Stimulated activated effector memory CD8-positive, alpha-beta T cell treated with anti-CD3 and anti-CD28 coated beads, Interleukin-12 subunit alpha, Interleukin-12 subunit beta, amount 100 ng/mL, for 72 hours (primary cell): ENCODE results near the gene GCSH.
A peak's percentile ranks its signal among the peaks of the same experiment; 100 is the strongest.
"Not testable (repeated sequence)": the region's sequence is repeated elsewhere in the genome, so short reads cannot be mapped to it uniquely, and the experiment has no call there.

Experiments used
- ATAC-seq: fragments of 150-1000 bp; cut with Tn5 transposase; 2 replicates; pipeline ENCODE4 v1.10.0; 2021
- DNase-seq, 2 donors: peaks; one replicate each; pipeline ENCODE4 v3.0.0; 2021 to 2022; ENCODE audit warnings: low spot score in 2 of 2
- H3K27ac Mint-ChIP-seq: one replicate; pipeline ENCODE4 v1.8.0; 2022; ENCODE audit warnings: mild to moderate bottlenecking, mixed read lengths
- H3K36me3 Mint-ChIP-seq: one replicate; pipeline ENCODE4 v1.8.0; 2022; ENCODE audit warnings: mild to moderate bottlenecking, mixed read lengths
- H3K4me1 Mint-ChIP-seq: one replicate; pipeline ENCODE4 v1.8.0; 2022; ENCODE audit warnings: mixed read lengths
- H3K4me3 Mint-ChIP-seq: one replicate; pipeline ENCODE4 v1.8.0; 2022; ENCODE audit warnings: mild to moderate bottlenecking, mixed read lengths
- H3K9me3 Mint-ChIP-seq: one replicate; pipeline ENCODE4 v1.8.0; 2022; ENCODE audit warnings: mixed read lengths

The GCSH gene

DNA sequence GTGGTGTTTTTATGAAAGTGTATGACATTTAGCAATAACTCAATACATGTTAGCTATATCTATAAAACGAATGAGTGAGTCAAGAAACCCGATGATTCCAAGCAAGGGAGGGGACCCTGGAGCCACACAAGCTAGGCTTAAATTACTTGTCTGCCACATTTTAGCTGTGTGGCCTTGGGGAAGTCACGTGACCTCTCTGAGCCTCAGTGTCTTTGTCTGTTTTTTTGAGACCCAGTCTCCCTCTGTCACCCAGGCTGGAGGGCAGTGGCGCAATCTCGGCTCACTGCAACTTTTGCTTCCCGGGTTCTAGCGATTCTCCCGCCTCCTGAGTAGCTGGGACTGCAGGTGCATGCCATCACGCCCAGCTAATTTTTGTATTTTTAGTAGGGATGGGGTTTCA is 20.1 kb upstream of the GCSH start:
- Mint-ChIP-seq H3K9me3 (no peaks in the 10 kb centered on the region), H3K27ac (no peak overlapping the region), H3K4me1 (no peaks in the 10 kb centered on the region), H3K36me3 (no peaks in the 10 kb centered on the region), H3K4me3 (no peak overlapping the region)
- DNase-seq (no peak), ATAC-seq (no peak)

DNA sequence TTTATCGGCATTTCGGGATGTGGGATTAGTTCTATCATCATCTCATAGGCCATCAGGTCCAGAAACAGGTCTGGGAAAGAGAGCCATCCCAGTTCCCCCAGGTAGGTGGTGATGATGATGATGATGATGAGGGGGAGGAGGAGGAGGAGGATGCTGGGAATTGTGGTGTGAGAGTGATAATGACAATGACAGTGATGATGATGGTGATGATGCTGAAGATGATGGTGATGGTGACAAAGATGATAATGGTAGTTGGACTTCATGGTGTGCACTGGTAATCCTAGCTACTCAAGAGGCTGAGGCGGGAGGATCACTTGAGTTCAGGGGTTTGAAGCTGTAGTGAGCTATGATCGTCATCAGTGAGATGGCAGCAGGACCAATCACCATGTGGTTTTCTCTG is 16.3 kb upstream of the GCSH start:
- Mint-ChIP-seq H3K36me3 (no peaks in the 10 kb centered on the region), H3K9me3 (no peaks in the 10 kb centered on the region), H3K4me1 (no peaks in the 10 kb centered on the region), H3K4me3 (no peak overlapping the region), H3K27ac (no peak overlapping the region)
- no peak for ATAC-seq
- DNase-seq, result no peak

GRCh38 chr16:81109274-81109673 is 13.1 kb upstream of the GCSH start:
- not testable (repeated sequence) for DNase-seq, ATAC-seq, H3K4me1 Mint-ChIP-seq, H3K9me3 Mint-ChIP-seq, H3K27ac Mint-ChIP-seq, H3K4me3 Mint-ChIP-seq, H3K36me3 Mint-ChIP-seq

DNA sequence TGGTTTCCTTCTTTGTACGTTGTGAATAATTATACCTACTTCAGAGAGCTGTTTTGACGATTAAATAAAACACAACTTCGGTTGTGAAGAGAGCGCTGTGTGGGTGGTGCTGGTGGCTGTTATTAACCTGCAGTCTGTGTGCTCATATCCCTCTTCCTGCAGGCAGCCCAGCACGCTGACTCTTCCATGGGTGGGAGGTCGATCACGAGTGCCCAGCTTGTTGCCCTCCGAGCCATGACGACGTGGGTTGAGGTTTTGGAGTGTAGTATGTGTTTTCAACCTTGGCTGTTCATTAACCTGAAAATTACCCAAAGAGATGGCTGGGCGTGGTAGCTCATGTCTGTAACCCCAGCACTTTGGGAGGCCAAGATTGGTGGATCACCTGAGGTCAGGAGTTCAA is 11.3 kb upstream of the GCSH start:
- Mint-ChIP-seq H3K9me3 (no peaks in the 10 kb centered on the region), H3K4me3 (no peak overlapping the region), H3K27ac (no peak overlapping the region), H3K36me3 (no peaks in the 10 kb centered on the region), H3K4me1 (no peaks in the 10 kb centered on the region)
- DNase-seq (no peak), ATAC-seq (no peak)

GRCh38 chr16:81106826-81107503 is 10.8 kb upstream of the GCSH start:
- no peaks in the 10 kb centered on the region for H3K9me3 Mint-ChIP-seq
- ATAC-seq (no peak), DNase-seq (no peak)
- H3K36me3 Mint-ChIP-seq, result no peaks in the 10 kb centered on the region
- no peaks in the 10 kb centered on the region for H3K4me1 Mint-ChIP-seq
- H3K27ac Mint-ChIP-seq, result no peak overlapping the region
- H3K4me3 Mint-ChIP-seq, result no peak overlapping the region

DNA sequence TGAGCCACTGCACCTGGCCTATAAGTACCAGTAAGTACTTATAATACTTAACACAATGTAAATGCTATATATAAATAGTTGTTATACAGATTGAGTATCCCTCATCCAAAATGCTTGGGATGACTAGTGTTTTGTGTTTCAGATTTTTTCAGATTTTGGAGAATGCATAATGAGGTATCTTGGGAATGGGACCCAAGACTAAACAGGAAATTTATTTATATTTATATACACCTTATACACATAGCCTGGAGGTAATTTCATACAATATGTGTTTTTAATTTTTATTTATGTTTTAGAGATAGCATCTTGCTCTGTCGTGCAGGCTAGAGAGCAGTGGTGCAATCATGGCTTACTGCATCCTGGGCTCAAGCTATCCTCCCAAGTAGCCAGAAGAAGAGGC is 9.8 kb upstream of the GCSH start:
- no peaks in the 10 kb centered on the region for H3K36me3 Mint-ChIP-seq
- DNase-seq (no peak), ATAC-seq (no peak)
- no peak overlapping the region for H3K27ac Mint-ChIP-seq
- H3K9me3 Mint-ChIP-seq, result no peaks in the 10 kb centered on the region
- H3K4me3 Mint-ChIP-seq, result no peak overlapping the region
- no peaks in the 10 kb centered on the region for H3K4me1 Mint-ChIP-seq

- Mint-ChIP-seq H3K27ac (no peak overlapping the region), H3K4me1 (peaks cover 1% of the 10 kb centered on the region), H3K4me3 (no peak overlapping the region), H3K9me3 (no peaks in the 10 kb centered on the region), H3K36me3 (no peaks in the 10 kb centered on the region)
- ATAC-seq (no peak), DNase-seq (no peak)
Observed at GRCh38 chr16:81101702-81102101, 5.5 kb upstream of the GCSH start.

GRCh38 chr16:81099958-81100357 is 3.8 kb upstream of the GCSH start:
- no peak overlapping the region for H3K4me3 Mint-ChIP-seq
- no peaks in the 10 kb centered on the region for H3K36me3 Mint-ChIP-seq
- no peak overlapping the region for H3K27ac Mint-ChIP-seq
- ATAC-seq (no peak), DNase-seq (no peak)
- H3K9me3 Mint-ChIP-seq, result peaks cover 3% of the 10 kb centered on the region
- peaks cover 6% of the 10 kb centered on the region for H3K4me1 Mint-ChIP-seq

DNA sequence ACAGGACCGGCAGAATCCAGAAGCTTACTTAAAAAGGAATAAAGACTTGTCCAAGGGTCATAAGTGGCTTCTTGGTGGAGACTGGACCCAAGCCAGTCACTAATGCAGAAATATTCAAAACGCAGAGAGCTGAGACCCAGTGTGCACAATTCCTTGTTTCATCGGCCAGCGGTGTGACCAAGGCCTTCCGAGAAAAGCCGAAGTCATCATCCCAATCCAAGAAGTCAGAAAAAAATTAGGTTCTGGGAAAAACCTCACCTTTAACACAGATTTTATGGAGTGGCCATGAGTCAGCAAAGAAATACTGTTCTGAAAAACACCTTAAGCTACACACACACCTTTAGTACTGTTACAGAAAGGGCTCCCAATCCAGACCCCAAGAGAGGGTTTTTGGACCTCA is 1.0 kb upstream of the GCSH start:
- Mint-ChIP-seq H3K9me3 (peaks cover 3% of the 10 kb centered on the region), H3K4me3 (no peak overlapping the region), H3K4me1 (peaks cover 6% of the 10 kb centered on the region), H3K27ac (no peak overlapping the region), H3K36me3 (no peaks in the 10 kb centered on the region)
- ATAC-seq (no peak), DNase-seq (no peak)

DNA sequence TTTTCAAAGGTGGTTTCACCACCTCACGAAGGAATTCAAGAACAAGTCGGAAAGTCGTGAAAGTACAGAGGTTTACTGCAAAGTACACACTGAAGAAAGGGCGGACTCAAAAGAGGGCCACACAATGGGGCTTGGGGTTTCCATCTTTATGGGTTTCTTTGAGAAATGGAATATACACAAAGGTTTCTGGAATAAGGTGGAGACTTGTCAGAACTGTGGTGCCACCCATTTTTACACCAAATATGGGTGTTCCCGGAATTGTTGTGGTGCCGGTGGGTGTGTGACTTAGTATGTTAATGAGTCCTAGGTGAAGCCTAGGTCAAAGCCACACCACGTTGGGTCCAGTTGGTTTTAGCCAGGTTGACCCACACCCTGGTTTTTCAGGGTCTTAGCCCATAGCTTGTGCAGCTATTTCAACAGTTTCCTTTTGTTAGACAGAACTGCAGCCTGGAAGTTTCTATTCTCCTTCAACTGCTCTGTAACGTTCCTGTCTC is 567 bp upstream of the GCSH start:
- peaks cover 3% of the 10 kb centered on the region for H3K9me3 Mint-ChIP-seq
- H3K36me3 Mint-ChIP-seq, result no peaks in the 10 kb centered on the region
- no peak overlapping the region for H3K27ac Mint-ChIP-seq
- ATAC-seq, result no peak
- H3K4me3 Mint-ChIP-seq, result peak overlapping the region; percentile 53
- peaks cover 6% of the 10 kb centered on the region for H3K4me1 Mint-ChIP-seq
- peak in 1 of 2 donors; percentile 3 for DNase-seq

GRCh38 chr16:81095653-81095952 is 592 bp downstream of the GCSH start:
- H3K27ac Mint-ChIP-seq, result no peak overlapping the region
- H3K9me3 Mint-ChIP-seq, result peaks cover 3% of the 10 kb centered on the region
- ATAC-seq, result no peak
- H3K4me3 Mint-ChIP-seq, result peak overlapping the region; percentile 53
- peaks cover 3% of the 10 kb centered on the region for H3K36me3 Mint-ChIP-seq
- no peak for DNase-seq
- peaks cover 6% of the 10 kb centered on the region for H3K4me1 Mint-ChIP-seq

GRCh38 chr16:81094771-81095251 is 1.4 kb downstream of the GCSH start:
- Mint-ChIP-seq H3K27ac (no peak overlapping the region), H3K4me1 (peaks cover 6% of the 10 kb centered on the region), H3K9me3 (peaks cover 3% of the 10 kb centered on the region), H3K4me3 (peak overlapping the region; percentile 53), H3K36me3 (peaks cover 5% of the 10 kb centered on the region)
- no peak for ATAC-seq
- DNase-seq, result no peak

DNA sequence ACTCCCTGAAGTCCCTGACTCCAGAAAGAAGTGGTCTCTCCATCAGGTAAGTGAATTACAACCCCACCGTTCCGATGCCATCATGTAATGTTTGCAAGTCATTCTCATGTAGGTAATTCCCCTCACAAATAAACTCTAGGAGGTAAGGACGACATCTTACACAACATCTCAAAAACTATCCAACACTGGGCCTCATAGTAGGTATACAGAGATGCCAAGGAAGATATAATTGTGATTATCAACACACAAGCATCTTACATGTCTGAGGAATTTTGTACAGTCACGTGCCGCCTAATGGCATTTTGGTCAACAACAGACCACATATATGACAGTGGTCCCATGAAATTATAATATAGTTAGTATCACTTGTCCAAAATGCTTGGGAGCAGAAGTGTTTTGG is 7.4 kb downstream of the GCSH start:
- no peak for DNase-seq
- Mint-ChIP-seq H3K27ac (no peak overlapping the region), H3K4me1 (no peaks in the 10 kb centered on the region), H3K9me3 (no peaks in the 10 kb centered on the region), H3K36me3 (peaks cover 9% of the 10 kb centered on the region), H3K4me3 (no peak overlapping the region)
- no peak for ATAC-seq

DNA sequence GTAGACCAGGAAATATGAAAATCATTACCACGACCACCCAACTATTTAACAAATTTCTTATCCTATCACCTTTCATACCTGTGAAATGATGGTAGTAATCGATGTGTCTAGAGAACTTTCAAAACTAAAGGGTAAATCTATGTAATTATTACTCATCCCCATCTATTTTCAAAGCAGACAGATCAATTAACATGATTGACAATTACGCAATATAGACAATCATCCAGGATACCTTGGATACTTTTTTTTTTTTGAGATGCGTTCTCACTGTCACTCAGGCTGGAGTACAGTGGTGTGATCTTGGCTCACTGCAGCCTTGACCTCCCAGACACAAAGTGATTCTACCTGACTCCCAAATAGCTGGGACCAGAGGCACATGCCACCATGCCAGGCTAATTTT is 15.2 kb downstream of the GCSH start:
- H3K4me3 Mint-ChIP-seq, result no peak overlapping the region
- H3K4me1 Mint-ChIP-seq, result no peaks in the 10 kb centered on the region
- peaks cover 7% of the 10 kb centered on the region for H3K36me3 Mint-ChIP-seq
- no peak overlapping the region for H3K27ac Mint-ChIP-seq
- H3K9me3 Mint-ChIP-seq, result no peaks in the 10 kb centered on the region
- ATAC-seq (no peak), DNase-seq (no peak)

- H3K4me3 Mint-ChIP-seq, result no peak overlapping the region
- no peaks in the 10 kb centered on the region for H3K4me1 Mint-ChIP-seq
- H3K27ac Mint-ChIP-seq, result no peak overlapping the region
- H3K9me3 Mint-ChIP-seq, result no peaks in the 10 kb centered on the region
- peaks cover 7% of the 10 kb centered on the region for H3K36me3 Mint-ChIP-seq
- DNase-seq (no peak), ATAC-seq (no peak)
Observed at GRCh38 chr16:81080233-81080632, 16.0 kb downstream of the GCSH start.

DNA sequence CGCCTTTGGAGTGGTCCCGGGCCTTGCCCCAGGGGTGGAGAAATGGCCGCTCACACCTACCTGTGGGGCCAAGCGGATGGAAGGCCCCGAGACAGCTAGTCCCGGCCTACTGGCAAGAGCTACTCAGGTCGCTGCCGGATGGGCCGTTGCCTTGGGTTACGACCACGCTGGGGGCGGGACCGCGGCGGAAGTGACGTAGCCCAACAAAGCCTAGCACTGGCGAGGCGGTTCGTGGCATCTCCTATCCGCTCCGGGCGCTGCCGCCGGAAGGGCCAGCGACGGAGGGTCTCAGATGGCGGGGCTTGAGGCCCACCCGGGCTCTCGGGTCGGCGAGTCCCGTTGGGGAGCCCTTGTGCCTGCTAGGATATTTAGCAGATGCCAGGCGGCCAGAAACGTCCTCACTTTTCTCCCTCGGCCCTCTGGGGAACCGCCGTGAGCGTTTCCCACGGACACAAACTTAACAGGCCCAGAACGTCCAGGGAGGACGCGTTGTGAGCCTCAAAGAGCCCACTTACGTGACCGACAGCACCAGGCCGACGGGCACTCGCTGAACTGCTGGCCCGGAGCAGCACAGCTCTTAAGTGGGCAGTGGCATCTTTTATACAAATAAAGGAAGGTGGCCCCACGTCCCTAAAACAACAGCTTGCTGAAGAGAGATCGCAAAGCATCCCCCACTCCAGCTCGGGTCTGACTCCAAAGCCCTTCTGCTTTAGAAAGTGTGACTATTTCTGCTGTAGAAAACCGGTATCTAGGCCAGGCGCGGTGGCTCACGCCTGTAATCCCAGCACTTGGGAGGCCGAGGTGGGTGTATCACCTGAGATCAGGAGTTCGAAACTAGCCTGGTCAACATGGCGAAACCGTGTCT is 18.9 kb downstream of the GCSH start, which contains the start of gene C16orf46:
C16orf46 (minus strand) TSS at position 163 of the 865 bp plus-strand sequence. CDS start 13,283 bp downstream, outside the sequence.
- no peak within 1 kb of the TSS for H3K4me3 Mint-ChIP-seq
- no peak within 1 kb of the TSS for H3K27ac Mint-ChIP-seq
- no peaks in the 10 kb centered on the region for H3K4me1 Mint-ChIP-seq
- no peaks in the 10 kb centered on the region for H3K9me3 Mint-ChIP-seq
- peak; percentile 97 for ATAC-seq
- peak in 1 of 2 donors; percentile 97 for DNase-seq
- H3K36me3 Mint-ChIP-seq, result no peaks in the 10 kb centered on the region
